Measurements from ENCODE around the gene TMEM260.
"Not testable (repeated sequence)": the region's sequence is repeated elsewhere in the genome, so short reads cannot be mapped to it uniquely, and the experiment has no call there.

Gene TMEM260

GRCh38 chr14:56676042-56676441, 96.4 kb downstream of the TMEM260 start:
- DNase-seq (ENCODE audit: low read depth): no peak

DNA sequence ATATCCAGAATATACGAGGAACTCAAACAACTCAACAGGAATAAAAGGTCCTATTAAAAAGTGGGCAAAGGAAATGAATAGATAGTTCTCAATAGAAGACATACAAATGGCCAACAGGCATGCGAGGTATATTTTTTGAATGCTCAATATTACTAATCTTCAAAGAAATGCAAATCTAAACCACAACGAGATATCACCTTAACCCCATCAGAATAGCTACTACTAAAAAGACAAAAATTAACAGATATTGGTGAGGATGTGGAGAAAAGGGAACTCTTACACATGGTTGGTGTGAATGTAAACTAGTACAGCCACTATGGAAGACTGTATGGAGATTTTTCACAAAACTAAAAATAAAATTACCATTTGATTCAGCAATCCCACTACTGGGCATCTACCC, 99.2 kb downstream of the TMEM260 start:
- no peak for DNase-seq (ENCODE audit: low read depth)

DNA sequence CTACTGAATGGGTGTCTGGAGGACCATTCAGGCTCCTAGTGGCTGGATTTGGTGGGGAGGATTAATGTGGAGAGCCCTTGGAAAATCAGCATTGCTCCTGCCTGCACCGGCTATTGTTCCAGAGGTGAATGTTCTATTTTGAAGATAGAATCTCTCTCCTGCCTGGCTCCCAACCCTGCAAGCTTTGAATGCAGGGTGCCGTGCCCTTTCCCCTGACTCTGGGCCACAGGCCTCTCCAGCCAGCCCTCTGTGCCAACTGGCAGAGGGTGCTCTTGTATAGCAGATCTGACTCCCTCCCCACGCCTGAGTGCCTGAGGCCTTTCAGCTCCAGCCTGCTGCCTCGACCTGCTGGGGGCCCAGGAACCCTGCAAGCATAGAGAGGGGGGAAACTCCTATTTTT, 106.8 kb downstream of the TMEM260 start:
- no peak for DNase-seq (ENCODE audit: low read depth)

- DNase-seq (ENCODE audit: low read depth): no peak
These were observed 107.5 kb downstream of the TMEM260 start for GRCh38 chr14:56687123-56687522.

GRCh38 chr14:56694609-56695008, 115.0 kb downstream of the TMEM260 start:
- no peak for DNase-seq (ENCODE audit: low read depth)

- not testable (repeated sequence) for DNase-seq (ENCODE audit: low read depth)
These were observed 115.6 kb downstream of the TMEM260 start for GRCh38 chr14:56695216-56695615.

All from amniotic epithelial cell (primary cell).